HG03469 (cell line): ENCODE data around the gene LMO4.
A peak's percentile ranks its signal among the peaks of the same experiment; 100 is the strongest.

ENCODE experiments used
- ATAC-seq: cut with Tn5 transposase; IDR thresholded peaks from one replicate; pipeline ENCODE4 v1.9.1; 2021; ENCODE audit warnings: mild to moderate bottlenecking, moderate library complexity, moderate number of reproducible peaks; ENCODE audit not compliant: unreplicated experiment

The LMO4 gene, protein sequence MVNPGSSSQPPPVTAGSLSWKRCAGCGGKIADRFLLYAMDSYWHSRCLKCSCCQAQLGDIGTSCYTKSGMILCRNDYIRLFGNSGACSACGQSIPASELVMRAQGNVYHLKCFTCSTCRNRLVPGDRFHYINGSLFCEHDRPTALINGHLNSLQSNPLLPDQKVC

DNA sequence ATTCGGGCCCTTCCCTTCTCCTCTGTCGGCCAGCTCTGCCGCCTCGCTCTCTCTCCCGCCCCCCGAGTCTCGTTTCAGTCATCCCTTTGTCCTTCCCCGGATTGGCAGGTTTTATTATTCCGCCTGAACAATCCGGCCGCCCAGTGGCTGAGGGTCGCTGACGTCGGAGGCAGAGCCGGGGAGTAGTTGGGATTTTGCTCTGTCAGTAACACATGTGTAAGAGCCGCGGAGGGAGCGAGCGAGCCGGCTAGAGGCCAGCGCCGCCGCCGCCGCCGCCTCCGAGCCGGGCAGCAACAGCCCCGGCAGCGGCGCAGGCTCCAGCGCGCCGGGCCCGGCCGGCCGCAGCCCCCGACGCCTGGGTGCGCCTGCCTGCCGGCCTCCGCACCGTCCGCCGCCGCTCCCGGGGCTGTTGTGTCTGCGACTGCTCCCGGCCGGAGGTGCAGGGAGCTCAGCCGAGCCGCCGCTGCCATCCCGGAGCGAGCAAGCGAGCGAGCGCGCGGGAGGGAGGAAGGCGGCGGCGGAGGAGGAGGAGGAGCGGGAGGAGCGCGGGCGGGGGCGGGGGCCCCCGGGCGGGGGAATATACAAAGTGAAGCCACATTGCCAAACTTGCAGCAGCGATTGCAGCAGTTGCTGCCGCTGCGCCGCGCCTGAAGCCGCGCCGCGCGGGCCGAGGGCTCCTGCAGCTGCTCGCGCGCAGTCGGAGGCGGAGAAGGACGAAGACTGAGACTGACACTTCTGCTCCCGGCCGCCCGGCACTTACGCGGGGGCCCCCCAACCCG lies at the start of gene LMO4:
Gene LMO4 (plus strand): TSS at position 609 of the 779 bp plus-strand sequence. CDS start 3,136 bp downstream, outside the sequence.
- ATAC-seq = peak; percentile 87

DNA sequence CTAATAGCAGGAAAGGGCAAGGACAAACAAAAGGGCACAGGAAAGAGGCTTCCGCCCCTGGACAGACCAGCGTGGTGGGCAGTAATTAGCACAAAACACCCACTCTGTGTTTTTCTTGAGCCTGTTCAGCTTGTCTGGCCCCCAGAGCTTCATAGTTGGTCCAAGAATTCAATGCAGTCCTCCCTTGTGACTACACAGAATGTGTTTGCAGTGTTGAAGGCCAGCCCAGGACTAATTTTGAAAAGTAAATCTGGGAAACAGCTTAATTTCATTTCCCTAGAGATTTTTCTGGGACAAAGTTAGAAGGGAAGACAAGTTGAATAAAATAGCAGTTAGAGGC lies 49.2 kb upstream of the LMO4 start:
- ATAC-seq = no peak

DNA sequence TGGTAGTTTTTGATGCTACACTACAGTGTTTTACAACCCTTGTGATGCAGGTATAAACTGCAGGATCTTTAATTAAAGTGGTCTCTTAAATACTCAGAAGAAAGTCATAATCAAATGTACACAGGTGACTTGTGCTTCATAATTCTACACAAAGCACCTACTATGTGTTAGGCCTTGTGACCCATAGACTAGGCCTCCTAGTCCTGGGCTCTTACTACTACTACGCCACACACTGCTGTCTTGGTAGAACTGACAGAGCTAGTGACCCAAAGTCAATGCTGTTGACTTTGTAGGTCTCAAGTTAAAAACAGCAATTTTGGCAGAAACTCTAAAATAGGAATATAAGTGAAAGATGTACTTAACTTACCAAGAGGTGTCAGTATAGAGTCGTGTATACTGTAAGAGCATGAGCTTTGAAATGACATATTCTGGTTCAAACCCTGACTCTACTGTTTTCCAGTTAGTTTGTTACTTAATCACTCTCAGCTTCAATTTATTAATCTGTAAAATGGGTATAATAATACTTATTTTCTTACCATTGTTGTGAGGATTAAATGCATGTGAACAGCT lies 48.6 kb upstream of the LMO4 start:
- no peak for ATAC-seq

DNA sequence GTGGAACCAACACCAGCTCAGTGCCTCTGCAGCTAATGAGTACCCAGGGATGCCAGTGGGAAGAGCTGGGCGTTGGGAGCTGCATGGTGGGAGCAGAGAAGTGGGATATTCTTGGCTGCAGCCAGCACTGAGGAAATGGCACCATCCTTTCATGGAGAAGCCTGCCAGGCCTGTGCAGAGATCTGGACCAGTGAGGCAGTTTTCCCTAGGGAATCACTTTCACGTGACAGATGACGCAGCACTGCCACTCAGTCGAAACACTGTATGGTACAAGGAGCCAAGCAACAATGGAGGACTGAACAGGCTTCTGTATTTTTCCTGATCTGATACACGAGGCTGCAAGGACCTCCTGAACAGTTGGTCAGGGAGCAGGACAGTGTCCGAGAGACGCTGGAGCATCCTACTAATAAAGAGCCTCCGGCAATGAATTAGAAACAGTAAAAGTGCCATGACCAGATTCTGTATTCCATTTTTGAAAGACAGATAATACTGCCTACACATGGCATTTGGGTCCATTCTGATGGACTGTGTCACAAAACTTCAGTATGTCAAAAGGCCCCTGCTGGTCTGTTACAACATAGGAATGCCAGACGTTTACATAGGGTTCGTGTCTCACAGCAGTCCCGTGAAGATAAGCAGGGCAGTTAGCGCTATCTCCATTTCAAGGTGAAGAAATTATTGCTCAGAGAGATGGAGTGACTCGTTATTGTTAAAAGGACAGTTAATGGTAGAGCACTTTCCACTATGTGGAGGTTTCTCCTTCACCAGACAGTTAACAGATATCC lies 44.0 kb upstream of the LMO4 start:
- ATAC-seq = no peak

DNA sequence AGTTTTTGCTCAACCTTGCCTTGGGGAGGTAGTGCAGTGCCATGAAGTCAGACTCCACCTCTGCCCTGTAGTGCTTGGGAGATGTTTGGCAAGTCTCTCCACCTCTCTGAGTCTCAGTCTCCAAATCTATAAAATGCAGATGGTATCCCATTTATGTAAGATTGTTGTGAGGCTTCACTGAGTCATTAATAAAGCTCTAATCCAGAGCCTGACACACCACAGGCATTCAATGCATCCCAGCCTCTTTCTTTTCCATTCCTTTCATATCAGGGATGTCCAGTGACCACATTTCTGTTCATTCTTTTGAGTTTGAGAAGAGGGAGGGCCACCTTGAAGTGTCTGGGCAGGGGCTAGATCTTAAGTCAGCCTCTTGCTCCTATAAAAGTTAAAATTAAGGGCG lies 37.6 kb upstream of the LMO4 start:
- ATAC-seq = no peak

DNA sequence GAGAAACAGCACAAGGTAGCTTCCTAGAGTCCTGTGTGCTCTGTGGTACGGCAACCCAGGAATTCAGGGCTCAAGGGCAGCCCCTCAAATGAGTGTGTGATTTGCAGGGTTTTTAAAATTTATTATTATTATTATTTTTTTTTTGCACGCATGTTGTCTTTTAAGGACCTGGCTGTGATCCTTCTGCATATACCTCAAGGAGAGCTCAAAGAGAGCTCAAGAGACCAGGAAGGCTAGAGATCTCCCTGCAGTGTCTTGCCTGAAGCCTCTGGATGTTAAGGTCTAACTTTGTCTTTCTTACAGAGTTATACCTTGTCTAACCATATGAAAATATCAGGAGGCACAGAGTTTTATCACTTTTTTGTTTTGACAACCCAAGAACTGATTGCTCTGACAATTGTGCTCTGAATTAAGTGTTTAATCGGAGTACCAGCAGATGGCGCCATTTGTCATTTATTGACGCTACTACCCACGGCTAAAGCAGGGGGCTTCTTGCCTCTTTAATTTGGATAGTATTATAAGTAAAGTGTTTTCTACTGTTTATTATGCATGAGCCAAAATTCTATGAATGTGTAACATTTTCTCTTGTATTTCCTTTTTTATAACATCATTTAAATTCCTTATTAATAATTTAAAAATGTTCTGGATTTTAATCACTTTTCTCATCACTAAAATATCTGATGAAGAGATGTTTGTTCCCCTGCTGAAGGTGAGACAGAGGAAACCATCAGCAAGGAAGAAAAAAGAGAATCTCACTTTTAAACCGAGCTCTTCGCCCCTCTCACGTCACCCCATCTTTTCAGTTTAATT lies 35.8 kb upstream of the LMO4 start:
- no peak for ATAC-seq

DNA sequence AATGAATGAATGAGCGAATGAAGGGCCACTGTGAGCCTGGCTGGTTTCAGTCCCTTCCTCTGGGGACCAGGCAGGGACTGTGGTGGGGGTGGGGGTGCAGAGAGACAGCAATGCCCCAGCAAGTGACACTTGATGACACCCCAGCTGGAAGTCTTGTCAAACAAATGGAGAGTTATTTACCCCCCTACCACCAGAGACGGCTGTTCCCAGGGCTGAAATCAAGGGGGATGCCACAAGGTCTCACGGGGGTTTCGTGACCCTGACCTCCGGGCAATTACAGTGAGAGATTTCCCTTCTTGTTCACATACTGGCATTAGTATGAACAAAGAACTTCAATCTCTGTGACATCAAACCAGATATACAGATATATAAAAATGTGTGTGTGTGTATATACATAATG lies 34.0 kb upstream of the LMO4 start:
- no peak for ATAC-seq

DNA sequence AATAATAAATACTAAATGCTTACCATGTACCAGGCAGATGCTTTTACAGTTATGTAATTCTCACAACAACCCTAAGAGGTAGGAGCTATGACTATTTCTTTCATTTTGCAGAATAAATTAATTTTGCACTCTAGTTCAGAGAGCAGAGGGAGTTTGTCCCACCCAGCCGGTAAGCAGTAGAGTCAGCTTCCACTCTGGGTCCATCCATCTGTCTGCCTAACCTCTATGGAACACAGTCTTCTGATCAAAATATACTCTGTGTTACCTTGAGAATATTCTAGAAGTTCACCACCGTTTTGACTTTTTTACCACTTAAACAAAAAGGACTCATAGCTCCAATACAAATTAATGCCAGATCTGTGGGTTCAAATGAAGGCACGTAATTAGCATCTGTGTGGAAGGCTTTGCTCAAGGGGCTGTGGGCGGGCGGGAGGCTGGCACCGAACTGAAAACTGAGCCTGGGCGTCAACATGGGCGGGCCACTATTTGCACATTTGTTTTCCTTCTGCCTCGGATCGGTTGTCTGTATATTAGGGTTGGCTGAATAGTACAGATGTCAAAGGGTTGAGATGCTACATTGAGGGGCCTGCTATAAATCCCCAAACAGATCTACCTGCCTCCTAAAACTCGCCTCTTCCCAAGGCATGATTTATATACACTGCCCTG lies 33.1 kb upstream of the LMO4 start:
- ATAC-seq = no peak

DNA sequence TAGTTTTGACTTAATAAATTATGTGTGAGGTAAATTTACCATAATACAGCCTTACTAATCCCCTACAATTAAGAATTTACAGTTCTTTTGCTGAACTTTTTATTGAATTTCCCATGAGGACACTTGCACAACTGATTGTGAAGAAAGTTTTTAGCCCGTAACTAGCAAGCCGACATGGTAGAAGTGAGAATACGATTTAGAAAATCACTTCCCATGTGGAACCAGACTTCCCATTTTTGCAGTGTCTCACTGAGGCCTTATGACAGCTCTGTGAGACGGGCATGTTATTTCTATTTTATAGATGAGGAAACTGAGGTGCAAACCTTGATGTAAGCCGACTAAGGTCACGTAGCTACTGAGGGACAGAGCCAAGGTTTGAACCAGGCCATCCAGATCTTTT lies 32.5 kb upstream of the LMO4 start:
- ATAC-seq = no peak

DNA sequence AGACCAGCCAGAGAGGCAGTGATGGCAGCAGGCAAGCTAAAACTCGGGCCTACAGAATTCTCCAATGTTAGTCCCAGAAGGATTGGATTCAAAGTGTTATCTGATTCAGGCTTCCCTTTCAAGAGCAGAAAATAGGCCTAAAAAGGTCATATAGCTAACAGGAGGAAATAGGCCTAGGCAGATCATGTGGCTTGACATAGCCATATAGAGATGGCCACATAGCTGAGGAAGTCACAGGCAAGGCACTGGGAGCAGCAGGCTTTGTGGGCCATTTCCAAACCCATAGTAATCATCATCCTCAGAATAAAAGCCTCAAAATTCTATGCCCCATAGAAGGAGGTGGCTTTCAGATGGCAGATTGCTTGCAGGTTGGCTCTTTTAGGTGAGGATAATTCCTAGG lies 29.0 kb upstream of the LMO4 start:
- no peak for ATAC-seq

DNA sequence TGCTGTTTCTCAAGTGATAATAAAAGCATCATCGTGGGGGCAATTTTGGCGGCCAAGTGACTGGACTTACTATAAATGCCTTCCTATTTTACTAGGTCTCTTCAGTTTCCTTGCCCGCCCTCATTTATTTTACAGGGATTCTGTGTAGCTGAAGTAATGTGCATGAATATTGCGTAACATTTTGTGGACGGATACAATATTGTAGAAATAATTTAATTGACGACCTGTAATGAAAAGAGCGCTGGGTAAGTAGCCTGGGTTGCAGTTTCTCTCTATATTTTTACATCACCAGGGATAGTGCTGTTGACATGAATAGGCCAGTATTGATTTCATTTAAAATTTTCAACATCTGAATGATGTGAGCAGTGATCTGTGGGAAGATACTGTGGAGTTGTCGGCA lies 28.1 kb upstream of the LMO4 start:
- ATAC-seq = no peak

DNA sequence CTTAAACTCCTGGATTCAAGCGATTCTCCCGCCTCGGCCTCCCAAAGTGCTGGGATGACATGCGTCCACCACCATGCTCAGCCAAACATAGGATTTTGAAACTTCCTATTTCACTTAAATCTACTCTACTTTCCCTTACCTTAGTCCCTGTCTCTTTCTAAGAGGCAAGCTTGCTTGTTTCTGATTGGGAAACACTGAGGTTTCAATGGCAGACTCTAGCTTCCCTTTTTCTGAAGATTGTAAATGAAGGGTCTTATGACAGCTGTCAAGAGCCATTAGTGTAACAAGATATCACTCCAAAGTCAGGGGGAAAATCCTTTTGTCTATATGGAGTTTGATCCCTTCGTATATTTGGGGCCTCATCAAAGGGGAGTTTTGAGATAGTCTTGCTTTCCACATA lies 23.5 kb upstream of the LMO4 start:
- no peak for ATAC-seq

DNA sequence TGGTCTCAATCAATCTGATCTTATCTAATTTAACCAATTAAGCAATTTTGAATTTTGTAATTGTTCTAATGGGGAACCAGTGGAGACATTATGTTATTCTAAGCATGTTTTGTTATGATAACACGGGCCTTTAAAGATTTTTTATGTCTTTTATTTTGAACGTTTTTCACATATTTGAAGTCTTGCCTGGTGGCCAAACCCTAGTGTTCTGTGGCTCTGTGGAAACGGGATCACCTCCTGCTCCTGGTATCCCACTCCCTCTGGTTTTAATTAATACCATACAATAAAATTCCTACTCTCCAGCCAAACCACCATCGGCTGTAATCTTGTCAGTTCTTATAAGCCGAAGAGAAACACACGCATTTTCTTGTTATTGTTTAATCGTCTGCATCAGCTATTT lies 22.9 kb upstream of the LMO4 start:
- ATAC-seq = no peak

DNA sequence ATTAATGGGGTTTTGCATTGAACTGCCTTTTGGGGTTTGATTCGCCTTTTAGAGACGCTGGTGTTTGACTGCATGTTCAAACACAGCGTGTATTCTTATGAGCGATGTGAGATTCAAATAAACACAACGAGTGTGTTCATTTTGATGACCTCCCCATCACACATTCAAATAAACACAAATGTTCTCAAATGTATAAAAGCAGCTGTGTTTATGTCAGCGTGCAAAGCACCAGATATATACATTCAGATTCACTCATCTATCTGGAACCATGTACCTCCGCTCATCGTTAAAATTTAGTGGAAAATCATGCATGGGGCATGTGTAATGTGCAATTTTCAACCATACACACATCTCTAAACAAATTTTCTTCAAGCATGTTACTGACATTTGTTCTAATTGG lies 21.4 kb upstream of the LMO4 start:
- no peak for ATAC-seq

DNA sequence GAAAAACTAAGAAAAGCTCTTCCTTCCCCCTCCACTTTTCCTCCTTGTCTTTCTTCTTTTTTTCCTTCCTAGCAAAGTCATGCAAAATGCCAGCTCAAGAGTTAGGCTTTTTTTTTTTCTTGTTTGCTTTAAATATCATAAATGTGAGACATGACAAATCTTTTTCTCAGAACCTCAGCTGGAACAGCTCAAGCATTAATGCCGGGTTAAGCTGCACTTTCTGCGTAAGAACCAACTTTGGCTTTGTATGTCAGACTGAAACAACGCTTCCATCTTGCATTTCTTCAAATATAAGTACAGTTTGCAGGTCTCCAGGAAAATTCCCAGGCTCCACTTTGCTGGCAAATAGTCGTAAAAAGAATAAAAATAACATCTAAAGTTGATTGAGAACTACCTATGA lies 20.7 kb upstream of the LMO4 start:
- ATAC-seq = no peak

DNA sequence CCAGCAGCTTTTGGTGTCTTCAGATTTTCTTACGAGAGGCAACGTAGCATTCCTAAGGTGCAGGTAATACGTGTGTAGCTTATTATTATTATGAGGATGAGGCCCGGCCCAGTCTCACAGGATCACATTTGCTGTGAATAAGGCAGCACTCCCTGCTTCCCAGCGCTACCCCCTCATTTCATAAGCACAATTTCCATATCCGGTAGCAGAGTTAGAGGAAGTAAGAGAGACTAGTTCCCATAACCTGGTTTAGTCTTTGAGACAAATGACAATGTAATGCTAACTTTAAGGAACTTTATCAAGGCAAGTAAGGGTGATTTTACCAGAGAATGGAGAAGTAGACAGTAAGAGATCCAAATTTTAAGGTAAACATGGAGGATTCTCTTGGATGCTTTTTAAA lies 14.6 kb upstream of the LMO4 start:
- ATAC-seq = no peak

DNA sequence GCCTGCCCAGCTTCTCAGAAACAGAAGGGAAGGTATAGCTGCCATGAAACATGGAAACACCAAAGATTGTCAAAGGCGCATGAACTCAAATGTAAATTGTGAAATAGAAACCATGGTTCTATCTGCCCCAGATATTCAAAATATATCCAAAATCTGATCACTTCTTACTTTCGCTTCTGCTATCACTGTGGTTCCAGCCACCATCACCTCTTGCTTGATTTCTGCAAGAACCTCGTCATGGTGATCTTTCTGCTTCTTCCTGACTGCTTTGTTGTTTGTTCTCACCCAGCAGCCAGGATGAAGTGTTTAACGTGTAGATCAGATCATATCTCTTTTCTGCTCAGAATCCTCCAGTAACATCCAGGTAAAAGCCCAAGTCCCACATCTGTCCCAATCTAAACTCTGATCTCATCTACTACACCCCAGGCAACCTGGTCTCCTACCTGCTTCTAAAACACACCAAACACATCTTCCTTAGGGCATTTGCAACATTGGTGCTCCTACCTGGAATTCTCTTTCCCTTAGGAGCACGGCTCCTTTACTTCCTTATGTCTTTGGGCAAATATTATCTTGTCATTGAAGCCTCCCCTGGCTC lies 10.5 kb upstream of the LMO4 start:
- ATAC-seq = peak; percentile 81

DNA sequence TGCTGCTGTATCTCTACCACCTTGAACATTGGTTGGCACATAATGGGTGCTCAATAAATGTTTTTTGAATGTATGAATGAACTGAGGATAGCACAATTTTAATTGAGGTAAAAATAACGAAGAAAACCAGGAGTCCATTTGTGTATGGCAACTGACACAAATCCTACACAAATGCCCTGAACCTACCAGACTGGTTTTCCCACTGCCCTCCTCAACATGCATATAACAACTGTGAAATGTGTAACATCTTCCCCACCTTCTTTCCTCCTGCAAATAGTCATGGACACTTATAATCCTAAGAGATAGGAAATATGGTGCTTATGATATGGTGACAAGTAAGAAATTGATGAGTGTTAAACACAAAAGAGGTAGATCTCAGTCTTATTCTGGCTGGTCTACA lies 9.9 kb upstream of the LMO4 start:
- no peak for ATAC-seq

DNA sequence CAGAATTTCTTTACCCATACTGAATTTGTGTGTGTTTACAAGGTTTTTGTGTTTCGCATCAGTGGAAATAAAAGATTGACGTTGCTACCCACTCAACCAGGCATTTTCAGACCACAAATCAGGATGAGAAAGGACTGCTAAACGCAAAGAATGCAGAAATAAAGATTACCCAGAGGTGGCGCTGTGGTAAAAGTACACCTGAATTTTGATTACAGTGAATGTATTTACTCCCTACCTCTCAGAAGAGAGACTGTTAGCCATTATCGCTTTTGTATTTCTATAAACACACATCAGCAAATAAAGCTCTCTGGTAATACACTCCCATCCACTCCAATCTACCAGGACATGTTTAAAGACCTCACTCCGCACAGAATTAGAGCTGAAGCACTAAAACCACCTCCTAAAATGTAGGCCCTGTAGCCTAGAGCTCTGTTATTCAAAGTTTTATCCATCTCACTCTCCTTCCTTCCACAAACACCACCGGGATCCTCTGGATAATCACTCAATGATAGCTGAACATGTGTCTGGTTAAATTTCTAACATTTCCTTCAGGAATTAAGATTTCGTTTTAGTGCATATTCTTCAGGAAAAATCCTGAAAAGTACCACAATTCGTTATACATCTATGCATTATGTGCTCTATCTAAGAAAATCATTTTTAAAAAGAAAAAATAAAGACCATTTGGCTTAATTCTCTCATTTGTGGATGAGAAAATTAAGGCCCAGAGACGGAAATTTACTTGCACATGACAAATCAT lies 2.5 kb upstream of the LMO4 start:
- ATAC-seq = no peak
